PFSK-1 (cell line): ENCODE measurements around the gene DCAF10.

Source experiments
- FOXP2 ChIP-seq: optimal IDR thresholded peaks from 2 replicates; pipeline ENCODE3; 2011; ENCODE audit warnings: borderline replicate concordance, control low read depth, inconsistent platforms; ENCODE audit not compliant: insufficient read depth; ENCODE audit errors: extremely low read length, extremely low read depth
- POLR2AphosphoS5 ChIP-seq: IDR thresholded peaks from 2 replicates; pipeline ENCODE4 v1.6.1; 2012; ENCODE audit warnings: low read depth, mild to moderate bottlenecking, control low read depth, low read length, moderate library complexity
- REST ChIP-seq, 2 experiments: IDR thresholded peaks; 2 replicates each; pipeline versions ENCODE4 v1.6.1 to v1.8.0; 2011 to 2012; ENCODE audit warnings: low read depth in 2 of 2, low read length in 2 of 2, control low read depth in 1 of 2, inconsistent platforms in 1 of 2, mild to moderate bottlenecking in 1 of 2, moderate library complexity in 1 of 2; ENCODE audit not compliant: insufficient read depth in 1 of 2
- SIN3A ChIP-seq: IDR thresholded peaks from 2 replicates; pipeline ENCODE4 v1.6.1; 2012; ENCODE audit warnings: mild to moderate bottlenecking, low read length, moderate library complexity, borderline replicate concordance; ENCODE audit not compliant: insufficient read depth
- TAF1 ChIP-seq: IDR thresholded peaks from 2 replicates; pipeline ENCODE4 v1.6.1; 2012; ENCODE audit warnings: low read length, control low read depth, borderline replicate concordance; ENCODE audit not compliant: insufficient read depth

The DCAF10 gene

GRCh38 chr9:37870799-37871176, 70.2 kb downstream of the DCAF10 start:
- TF ChIP-seq REST (IDR thresholded peaks at IDR 0.05; ENCODE audit: insufficient read depth in 1 of 2, low read depth in 2 of 2, low read length in 2 of 2) (no peak), SIN3A (no peak), TAF1 (no peak), FOXP2 (no peak), POLR2AphosphoS5 (no peak)

- TF ChIP-seq REST (IDR thresholded peaks at IDR 0.05; ENCODE audit: insufficient read depth in 1 of 2, low read depth in 2 of 2, low read length in 2 of 2) = no peak
These were observed 73.4 kb downstream of the DCAF10 start for GRCh38 chr9:37873955-37874354.

GRCh38 chr9:37876376-37876775, 75.8 kb downstream of the DCAF10 start:
- no peak for TF ChIP-seq FOXP2

GRCh38 chr9:37880916-37881479, 80.4 kb downstream of the DCAF10 start:
- TF ChIP-seq FOXP2 (no peak), SIN3A (no peak), TAF1 (no peak), POLR2AphosphoS5 (no peak), REST (IDR thresholded peaks at IDR 0.05; ENCODE audit: insufficient read depth in 1 of 2, low read depth in 2 of 2, low read length in 2 of 2) (no peak)

- no peak for TF ChIP-seq SIN3A
- no peak for TF ChIP-seq REST (IDR thresholded peaks at IDR 0.05; ENCODE audit: insufficient read depth in 1 of 2, low read depth in 2 of 2, low read length in 2 of 2)
- TF ChIP-seq POLR2AphosphoS5 = no peak
- no peak for TF ChIP-seq TAF1
- no peak for TF ChIP-seq FOXP2
These were observed 88.9 kb downstream of the DCAF10 start for GRCh38 chr9:37889536-37889935.
